Smooth muscle cell (in vitro differentiated cells): ENCODE measurements around the gene FBXO17. TPM values are rescaled to one million over a fixed set of nuclear protein-coding genes. Genes with fewer than 3 reads are reported as not detected.

Experiments used
- DNase-seq: peaks from one replicate; lab custom pipeline; 2025; ENCODE audit not compliant: unreplicated experiment; lab: John Stamatoyannopoulos, UW
- H2AFZ ChIP-seq: fragments of 200-600 bp; sonication (generic); 2 replicates; pipeline ENCODE4 v1.6.0; 2016; ENCODE audit warnings: antibody characterized with exemption, low read depth, mild to moderate bottlenecking
- H3F3A ChIP-seq: fragments of 200-600 bp; sonication (generic); 2 replicates; pipeline ENCODE4 v1.6.0; 2017; ENCODE audit warnings: antibody characterized with exemption, low read depth
- H3K27ac ChIP-seq: fragments of 200-600 bp; sonication (generic); 2 replicates; pipeline ENCODE4 v1.5.1; 2016; ENCODE audit warnings: low read depth, mild to moderate bottlenecking
- H3K27me3 ChIP-seq: fragments of 200-600 bp; sonication (generic); 2 replicates; pipeline ENCODE4 v1.6.1; 2016; ENCODE audit warnings: low read depth, mild to moderate bottlenecking
- H3K36me3 ChIP-seq: fragments of 200-600 bp; sonication (generic); 2 replicates; pipeline ENCODE4 v1.5.1; 2016; ENCODE audit warnings: low read depth
- H3K4me1 ChIP-seq: fragments of 200-600 bp; sonication (generic); 2 replicates; pipeline ENCODE4 v1.5.1; 2016; ENCODE audit warnings: low read depth
- H3K4me2 ChIP-seq: fragments of 200-600 bp; sonication (generic); 2 replicates; pipeline ENCODE4 v1.6.0; 2016; ENCODE audit warnings: mild to moderate bottlenecking
- H3K4me3 ChIP-seq: fragments of 200-600 bp; sonication (generic); 2 replicates; pipeline ENCODE4 v1.5.1; 2016; ENCODE audit warnings: mild to moderate bottlenecking
- H3K79me2 ChIP-seq: fragments of 200-600 bp; sonication (generic); 2 replicates; pipeline ENCODE4 v1.6.0; 2016; ENCODE audit warnings: low read depth, mild to moderate bottlenecking
- H3K9ac ChIP-seq: fragments of 200-600 bp; sonication (generic); 2 replicates; pipeline ENCODE4 v1.6.0; 2016; ENCODE audit warnings: low read depth
- H3K9me3 ChIP-seq: fragments of 200-600 bp; sonication (generic); replicated peaks from 2 replicates; pipeline ENCODE4 v1.5.1; 2016; ENCODE audit warnings: low read depth
- H4K20me1 ChIP-seq: fragments of 200-600 bp; sonication (generic); 2 replicates; pipeline ENCODE4 v1.6.0; 2016; ENCODE audit warnings: low read depth
- WGBS: methylation state at CpG from one replicate; pipeline ENCODE4 v1.1.7; 2016; ENCODE audit warnings: low lambda C conversion rate; 5-methylcytosine and 5-hydroxymethylcytosine counted together
- polyA plus RNA-seq: library from polyadenylated mRNA; unstranded; fragments of >200 nt; fragmentation: Nextera tagmentation; extraction: Ambion mirVana; gene quantifications from 2 replicates; pipeline ENCODE4 v1.2.1, GENCODE V29; 2016
- total RNA-seq: library from RNA; depleted of rRNA; stranded (reverse); fragments of >200 nt; gene quantifications from 2 replicates; pipeline ENCODE4 v1.2.3, GENCODE V29; 2014
- TF ChIP-seq, protein P1 (sequence below): fragments of 200-600 bp; sonication (generic); IDR thresholded peaks from 2 replicates; pipeline ENCODE4 v1.5.1; 2017; ENCODE audit warnings: borderline replicate concordance, mild to moderate bottlenecking, antibody characterized with exemption; ENCODE audit not compliant: insufficient read depth, poor library complexity, severe bottlenecking

Gene FBXO17
- total and polyA plus RNA-seq, 2 experiments from 2014 or later, result 8.2 to 17.9 TPM

DNA sequence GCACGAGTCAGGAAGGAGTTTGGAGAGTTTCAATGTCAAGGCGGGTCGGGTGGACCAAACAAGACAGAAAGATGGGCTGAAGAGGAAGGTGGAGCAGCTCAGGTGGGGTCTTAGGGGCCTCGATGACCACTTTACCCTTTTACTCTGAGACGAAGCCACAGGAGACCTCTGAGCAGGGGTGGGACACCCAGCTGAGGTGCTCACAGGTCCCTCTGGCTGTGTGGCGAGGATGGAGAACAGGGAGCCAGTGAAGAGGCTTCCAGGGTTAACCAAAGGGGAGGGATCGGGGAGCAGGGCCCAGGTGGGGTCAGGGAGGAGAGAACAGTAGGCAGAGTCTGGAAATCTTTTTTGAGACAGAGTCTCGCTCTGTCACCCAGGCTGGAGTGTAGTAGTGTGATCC, 61.6 kb downstream of the FBXO17 start:
- no peak for DNase-seq
- WGBS, result 98% methylated on average over 8 of the region's 8 CpGs
- Histone ChIP-seq H3K9ac (no peak overlapping the region), H3K36me3 (no peaks in the 10 kb centered on the region), H3K79me2 (no peaks in the 10 kb centered on the region), H3F3A (no peaks in the 10 kb centered on the region), H3K4me3 (no peak overlapping the region), H3K9me3 (no peaks in the 10 kb centered on the region), H3K27ac (no peak overlapping the region), H4K20me1 (no peaks in the 10 kb centered on the region), H3K27me3 (no peaks in the 10 kb centered on the region), H3K4me1 (no peaks in the 10 kb centered on the region), H2AFZ (no peak overlapping the region), H3K4me2 (no peak overlapping the region)
- TF ChIP-seq, protein P1, sequence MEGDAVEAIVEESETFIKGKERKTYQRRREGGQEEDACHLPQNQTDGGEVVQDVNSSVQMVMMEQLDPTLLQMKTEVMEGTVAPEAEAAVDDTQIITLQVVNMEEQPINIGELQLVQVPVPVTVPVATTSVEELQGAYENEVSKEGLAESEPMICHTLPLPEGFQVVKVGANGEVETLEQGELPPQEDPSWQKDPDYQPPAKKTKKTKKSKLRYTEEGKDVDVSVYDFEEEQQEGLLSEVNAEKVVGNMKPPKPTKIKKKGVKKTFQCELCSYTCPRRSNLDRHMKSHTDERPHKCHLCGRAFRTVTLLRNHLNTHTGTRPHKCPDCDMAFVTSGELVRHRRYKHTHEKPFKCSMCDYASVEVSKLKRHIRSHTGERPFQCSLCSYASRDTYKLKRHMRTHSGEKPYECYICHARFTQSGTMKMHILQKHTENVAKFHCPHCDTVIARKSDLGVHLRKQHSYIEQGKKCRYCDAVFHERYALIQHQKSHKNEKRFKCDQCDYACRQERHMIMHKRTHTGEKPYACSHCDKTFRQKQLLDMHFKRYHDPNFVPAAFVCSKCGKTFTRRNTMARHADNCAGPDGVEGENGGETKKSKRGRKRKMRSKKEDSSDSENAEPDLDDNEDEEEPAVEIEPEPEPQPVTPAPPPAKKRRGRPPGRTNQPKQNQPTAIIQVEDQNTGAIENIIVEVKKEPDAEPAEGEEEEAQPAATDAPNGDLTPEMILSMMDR, result no peak

- no peak overlapping the region for H3K27ac ChIP-seq
- TF ChIP-seq, protein P1, result no peak
- 79% methylated on average over 12 of the region's 12 CpGs for WGBS
- no peaks in the 10 kb centered on the region for H3K9me3 ChIP-seq
- no peaks in the 10 kb centered on the region for H4K20me1 ChIP-seq
- DNase-seq, result no peak
- H3K4me1 ChIP-seq, result no peaks in the 10 kb centered on the region
- H3K27me3 ChIP-seq, result no peaks in the 10 kb centered on the region
- no peaks in the 10 kb centered on the region for H3K36me3 ChIP-seq
- H3K4me2 ChIP-seq, result no peak overlapping the region
- H3K9ac ChIP-seq, result no peak overlapping the region
- H3K4me3 ChIP-seq, result no peak overlapping the region
- no peaks in the 10 kb centered on the region for H3K79me2 ChIP-seq
- no peak overlapping the region for H2AFZ ChIP-seq
- no peaks in the 10 kb centered on the region for H3F3A ChIP-seq
These were observed 62.7 kb downstream of the FBXO17 start for GRCh38 chr19:38912600-38913514.

DNA sequence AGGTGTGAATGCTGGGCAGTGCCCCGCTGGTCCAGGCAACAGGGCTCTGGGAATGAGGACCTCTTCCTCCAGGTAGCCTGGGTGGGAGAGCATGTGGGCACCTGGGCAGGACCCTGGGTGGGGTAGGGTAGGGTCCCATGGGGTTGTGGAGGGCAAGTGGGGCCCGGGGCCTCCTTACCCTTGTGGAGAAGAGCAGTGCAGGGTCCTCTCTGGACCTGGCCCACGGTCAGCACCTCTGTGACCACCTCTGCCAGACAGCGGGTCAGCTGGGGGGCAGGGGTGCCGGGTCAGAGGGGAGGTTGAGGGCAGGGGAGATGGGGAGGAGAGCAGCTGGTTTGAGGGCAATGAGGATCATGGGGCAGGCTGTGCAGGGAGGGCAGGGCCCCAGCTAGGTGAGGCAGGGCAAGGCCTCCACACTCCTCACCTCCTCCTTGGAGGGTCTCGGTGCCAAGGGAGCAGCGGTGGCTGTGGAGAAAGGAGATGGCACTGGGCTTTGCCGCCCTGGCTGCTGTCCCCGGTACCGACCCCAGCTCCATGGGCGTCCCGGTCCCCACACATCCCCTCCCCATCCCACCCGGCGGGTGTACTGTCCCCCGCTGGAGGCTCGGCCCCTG, 64.0 kb downstream of the FBXO17 start:
- Histone ChIP-seq H2AFZ (no peak overlapping the region), H3K36me3 (no peaks in the 10 kb centered on the region), H3F3A (no peaks in the 10 kb centered on the region), H3K27ac (no peak overlapping the region), H3K9me3 (no peaks in the 10 kb centered on the region), H3K4me2 (no peak overlapping the region), H3K4me3 (no peak overlapping the region), H3K79me2 (no peaks in the 10 kb centered on the region), H3K4me1 (no peaks in the 10 kb centered on the region), H3K27me3 (no peaks in the 10 kb centered on the region), H4K20me1 (no peaks in the 10 kb centered on the region), H3K9ac (no peak overlapping the region)
- no peak for DNase-seq
- TF ChIP-seq, protein P1, result no peak
- WGBS, result 89% methylated on average over 7 of the region's 16 CpGs
